Activated naive CD4-positive, alpha-beta T cell treated with anti-CD3 and anti-CD28 coated beads, Interleukin-2, amount 10 ng/mL, durations not matched to agents 7 days and 5 days (primary cell): Measurements from ENCODE around the gene SPDYE3.
"Not testable (repeated sequence)": the region's sequence is repeated elsewhere in the genome, so short reads cannot be mapped to it uniquely, and the experiment has no call there.

ENCODE experiments used
- CTCF ChIA-PET: fragments of 350-600 bp; sonication (Branson Sonifier 250); formaldehyde crosslinking; loops from one replicate; lab custom pipeline; 2021; ENCODE audit warnings: antibody characterized with exemption; lab: Charles Lee
- DNase-seq: peaks from one replicate; pipeline ENCODE4 v3.0.0-alpha.2; 2020
- H3K27ac Mint-ChIP-seq: one replicate; pipeline ENCODE4 v1.8.0; 2021; ENCODE audit warnings: mild to moderate bottlenecking, moderate library complexity, mixed read lengths
- H3K27me3 Mint-ChIP-seq: one replicate; pipeline ENCODE4 v1.8.0; 2021; ENCODE audit warnings: mild to moderate bottlenecking, mixed read lengths
- H3K36me3 Mint-ChIP-seq: one replicate; pipeline ENCODE4 v1.8.0; 2021; ENCODE audit warnings: mixed read lengths
- H3K4me1 Mint-ChIP-seq: one replicate; pipeline ENCODE4 v1.8.0; 2021; ENCODE audit warnings: mixed read lengths
- H3K4me3 Mint-ChIP-seq: one replicate; pipeline ENCODE4 v1.8.0; 2021; ENCODE audit warnings: mild to moderate bottlenecking, moderate library complexity, mixed read lengths
- H3K9me3 Mint-ChIP-seq: one replicate; pipeline ENCODE4 v1.8.0; 2021; ENCODE audit warnings: mixed read lengths

The SPDYE3 gene

DNA sequence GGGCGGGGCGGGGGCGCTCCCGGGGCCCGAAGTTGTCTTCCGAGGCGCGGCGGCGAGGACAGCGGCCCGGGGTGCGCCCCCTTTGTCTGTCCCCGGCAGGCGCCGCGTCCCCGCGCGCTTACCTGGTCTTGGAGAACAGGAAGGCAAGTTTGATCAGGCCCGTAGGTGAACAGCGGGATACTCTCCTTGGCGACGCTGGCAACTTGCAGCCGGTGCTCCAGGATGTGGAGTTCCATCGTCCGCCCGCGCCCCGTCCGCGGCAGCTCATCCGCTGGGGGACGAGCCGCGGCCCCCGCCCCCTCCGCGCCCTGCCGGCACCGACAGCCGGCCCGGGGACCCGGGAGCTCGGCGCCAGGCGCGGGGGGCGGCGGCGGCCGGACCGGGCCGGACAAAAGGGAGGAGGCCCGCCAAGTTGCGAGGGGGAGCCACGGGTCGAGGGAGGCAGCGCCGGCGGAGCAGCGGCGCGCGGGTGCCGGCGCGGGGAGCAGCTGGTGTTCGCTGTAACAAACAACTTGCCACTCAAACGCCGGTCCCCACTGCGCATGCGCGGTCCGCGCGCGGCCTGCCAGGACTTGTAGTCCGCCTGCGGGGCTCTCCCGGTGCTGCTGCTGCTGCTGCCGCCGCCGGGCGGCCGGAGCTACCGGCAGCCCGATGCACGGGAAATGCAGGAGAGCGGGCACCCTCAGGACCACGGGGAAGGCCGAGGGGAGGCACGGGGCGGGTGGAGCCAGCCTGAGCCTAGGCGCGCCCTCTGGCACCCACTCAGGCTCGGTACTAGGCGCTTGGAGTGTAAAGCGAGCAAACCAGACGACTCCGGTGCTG, 35.6 kb upstream of the SPDYE3 start:
- peak; percentile 99 for DNase-seq
- Mint-ChIP-seq H3K36me3 (peaks cover 3% of the 10 kb centered on the region), H3K27ac (peak overlapping the region; percentile 83), H3K4me1 (peaks cover 24% of the 10 kb centered on the region), H3K27me3 (peaks cover 31% of the 10 kb centered on the region), H3K9me3 (no peaks in the 10 kb centered on the region), H3K4me3 (peak overlapping the region; percentile 78)
- CTCF ChIA-PET, result no interaction called here

DNA sequence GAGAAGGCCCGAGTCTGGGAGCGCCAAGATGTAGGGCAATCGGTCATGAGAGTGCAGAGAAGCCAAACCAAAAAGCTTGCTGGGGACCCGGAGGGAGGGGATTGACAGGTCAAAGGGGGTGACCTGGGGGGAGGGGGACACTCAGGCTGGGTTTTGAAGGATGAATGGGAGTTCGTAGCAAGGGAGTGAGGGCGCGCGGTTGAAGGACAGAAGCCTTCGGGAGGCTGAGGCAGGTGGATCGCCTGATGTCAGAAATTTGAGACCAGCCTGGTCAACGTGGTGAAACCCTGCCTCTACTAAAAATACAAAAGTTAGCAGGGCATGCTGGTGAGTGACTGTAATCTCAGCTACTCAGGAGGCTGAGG, 35.0 kb upstream of the SPDYE3 start:
- peaks cover 31% of the 10 kb centered on the region for H3K27me3 Mint-ChIP-seq
- H3K9me3 Mint-ChIP-seq, CTCF ChIA-PET, DNase-seq, H3K36me3 Mint-ChIP-seq: not testable (repeated sequence)
- H3K27ac Mint-ChIP-seq, result peak overlapping the region; percentile 83
- peak overlapping the region; percentile 73 for H3K4me3 Mint-ChIP-seq
- peaks cover 24% of the 10 kb centered on the region for H3K4me1 Mint-ChIP-seq

DNA sequence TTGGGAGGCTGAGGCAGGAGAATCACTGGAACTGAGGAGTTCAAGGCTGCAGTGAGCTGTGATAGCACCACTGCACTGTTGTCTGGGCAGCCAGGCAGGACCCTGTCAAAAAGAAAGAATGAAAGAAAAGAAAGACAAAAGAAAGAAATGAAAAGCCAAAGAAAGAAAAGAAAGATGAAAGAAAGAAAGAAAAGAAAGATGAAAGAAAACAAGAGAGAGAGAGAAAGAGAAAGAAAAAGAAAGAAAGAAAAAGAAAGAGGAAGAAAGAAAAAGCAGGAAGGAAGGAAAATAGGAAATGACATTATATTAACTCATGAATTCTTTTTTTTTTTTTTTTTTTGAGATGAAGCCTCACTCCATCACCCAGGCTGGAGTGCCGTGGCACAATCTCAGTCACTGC, 32.4 kb upstream of the SPDYE3 start:
- peaks cover 5% of the 10 kb centered on the region for H3K36me3 Mint-ChIP-seq
- peaks cover 24% of the 10 kb centered on the region for H3K4me1 Mint-ChIP-seq
- peaks cover 25% of the 10 kb centered on the region for H3K27me3 Mint-ChIP-seq
- no peaks in the 10 kb centered on the region for H3K9me3 Mint-ChIP-seq
- no peak for DNase-seq
- no peak overlapping the region for H3K4me3 Mint-ChIP-seq
- no peak overlapping the region for H3K27ac Mint-ChIP-seq
- CTCF ChIA-PET, result interaction anchor here (0.7 kb wide), 1 partner anchor 139 kb away, joined by 3 read pairs; no protein-coding TSS in a partner anchor

DNA sequence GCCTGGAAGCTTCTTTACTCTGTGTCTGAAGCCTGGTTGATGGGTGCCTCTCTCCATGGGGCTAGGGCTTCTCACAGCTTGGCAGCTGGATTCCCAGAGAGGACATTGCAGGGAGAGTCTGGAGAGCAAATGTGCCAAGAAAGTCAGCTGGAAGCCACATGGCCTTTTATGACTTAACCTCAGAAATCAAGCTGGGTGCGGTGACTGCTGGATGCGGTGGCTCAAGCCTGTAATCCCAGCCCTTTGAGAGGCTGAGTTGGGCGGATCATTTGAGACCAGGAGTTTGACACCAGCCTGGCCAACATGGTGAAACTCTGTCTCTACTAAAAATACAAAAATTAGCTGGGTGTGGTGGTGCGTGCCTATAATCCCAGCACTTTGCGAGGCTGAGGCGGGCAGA, 31.4 kb upstream of the SPDYE3 start:
- DNase-seq, H3K27ac Mint-ChIP-seq, H3K36me3 Mint-ChIP-seq, H3K9me3 Mint-ChIP-seq, H3K4me3 Mint-ChIP-seq, CTCF ChIA-PET: not testable (repeated sequence)
- H3K4me1 Mint-ChIP-seq, result peaks cover 18% of the 10 kb centered on the region
- H3K27me3 Mint-ChIP-seq, result peaks cover 17% of the 10 kb centered on the region

DNA sequence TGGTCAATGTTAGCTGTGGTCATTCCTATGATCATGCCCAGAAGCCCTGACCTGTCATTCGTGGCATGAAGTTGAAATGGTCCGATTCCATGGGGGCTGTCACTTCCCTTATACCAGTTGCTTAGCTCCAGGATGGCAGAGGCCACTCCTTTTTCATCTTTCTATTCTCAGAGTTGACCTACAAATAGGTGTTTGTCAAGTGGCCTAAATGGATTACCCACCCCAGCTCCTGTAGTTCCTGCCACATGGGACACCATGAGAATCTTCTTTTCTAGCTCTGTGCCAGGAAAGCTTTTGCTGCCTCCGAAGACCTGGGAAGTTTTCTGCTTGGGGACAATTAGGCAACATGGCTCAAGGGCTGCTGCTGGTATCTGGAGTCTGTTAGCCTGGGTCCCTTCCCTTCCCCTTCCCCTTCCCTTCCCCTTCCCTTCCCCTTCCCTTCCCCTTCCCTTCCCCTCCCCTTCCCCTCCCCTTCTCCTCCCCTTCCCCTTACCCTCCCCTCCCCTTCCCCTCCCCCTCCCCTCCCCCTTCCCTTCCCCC, 25.4 kb upstream of the SPDYE3 start:
- H3K4me1 Mint-ChIP-seq, H3K27me3 Mint-ChIP-seq, H3K9me3 Mint-ChIP-seq, CTCF ChIA-PET, H3K4me3 Mint-ChIP-seq, H3K27ac Mint-ChIP-seq, H3K36me3 Mint-ChIP-seq, DNase-seq: not testable (repeated sequence)

DNA sequence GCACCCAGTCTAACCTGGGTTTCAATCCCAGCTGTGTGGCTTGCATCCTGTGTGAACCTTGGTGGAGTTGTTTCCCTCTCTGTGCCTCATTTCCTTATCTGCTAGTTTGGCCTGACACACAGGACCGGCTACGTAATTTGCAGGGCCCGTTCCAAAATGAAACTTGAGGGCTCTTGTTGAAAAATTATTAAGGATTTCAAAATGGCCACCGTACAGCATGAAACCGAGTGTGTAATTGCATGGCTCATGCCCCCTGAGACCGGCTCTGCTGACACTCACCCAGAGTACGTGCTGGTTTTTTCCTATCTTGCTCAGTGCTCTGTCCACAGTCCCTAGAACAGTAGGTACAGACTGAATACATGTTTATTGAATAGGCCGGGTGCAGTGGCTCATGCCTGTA, 24.4 kb upstream of the SPDYE3 start:
- H3K9me3 Mint-ChIP-seq, H3K4me3 Mint-ChIP-seq, H3K4me1 Mint-ChIP-seq, H3K36me3 Mint-ChIP-seq, CTCF ChIA-PET, H3K27me3 Mint-ChIP-seq, H3K27ac Mint-ChIP-seq, DNase-seq: not testable (repeated sequence)

DNA sequence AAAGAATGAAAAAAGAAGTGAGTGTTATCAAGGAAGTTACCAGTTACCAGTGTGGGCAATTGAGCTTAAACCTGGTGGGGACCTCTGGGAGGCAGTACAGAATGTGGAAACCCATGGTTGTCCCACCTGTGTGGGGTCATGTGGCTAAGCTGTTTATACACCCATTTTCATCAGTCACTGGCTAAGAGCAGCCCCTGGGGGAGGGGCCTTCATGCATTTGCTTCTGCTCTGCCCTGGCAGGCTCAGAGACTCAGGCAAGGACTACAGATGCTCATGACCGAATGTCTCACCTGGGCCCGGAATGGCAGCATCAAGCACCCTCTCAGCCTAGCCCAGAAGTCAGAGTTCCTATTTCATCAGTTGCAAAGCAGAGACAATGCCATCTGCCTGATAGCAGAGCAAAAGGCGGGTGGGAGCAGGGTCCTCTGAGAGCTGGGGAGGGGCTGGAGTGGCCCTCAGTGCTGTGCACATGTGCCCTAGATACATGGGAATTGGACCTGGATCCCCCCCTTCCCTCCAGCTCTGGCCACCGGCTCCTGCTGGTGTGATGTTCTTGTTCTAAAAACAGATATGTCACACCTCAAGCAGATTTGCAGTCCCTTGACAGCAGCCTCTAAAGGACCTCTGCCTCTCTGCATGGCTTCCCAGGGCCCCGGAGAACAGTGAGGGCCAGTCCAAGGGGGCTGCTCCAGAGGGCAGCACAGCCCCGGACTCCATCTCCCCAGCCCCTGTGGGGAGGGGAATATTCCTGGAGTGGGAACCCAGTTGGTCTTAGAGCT, 20.1 kb upstream of the SPDYE3 start:
- H3K36me3 Mint-ChIP-seq, H3K4me1 Mint-ChIP-seq, H3K27ac Mint-ChIP-seq, H3K9me3 Mint-ChIP-seq, H3K27me3 Mint-ChIP-seq, DNase-seq, H3K4me3 Mint-ChIP-seq, CTCF ChIA-PET: not testable (repeated sequence)

DNA sequence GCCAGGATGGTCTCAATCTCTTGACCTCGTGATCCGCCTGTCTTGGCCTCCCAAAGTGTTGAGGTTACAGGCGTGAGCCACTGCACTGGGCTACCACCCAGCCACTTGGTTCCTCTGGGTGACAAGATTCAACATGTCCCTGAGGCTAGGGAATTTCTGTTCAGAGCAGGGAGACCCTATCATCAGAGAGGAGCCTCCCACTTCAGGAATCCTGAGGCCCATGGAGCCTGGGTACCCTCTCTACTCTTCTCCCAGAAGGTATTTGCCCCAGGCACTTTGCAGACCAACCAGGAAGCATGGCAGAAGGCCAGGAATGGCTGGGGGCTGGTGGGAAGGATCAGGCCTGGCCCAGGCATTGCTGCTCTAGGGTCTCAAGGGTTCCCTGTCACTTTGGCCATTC, 19.2 kb upstream of the SPDYE3 start:
- CTCF ChIA-PET, H3K27me3 Mint-ChIP-seq, H3K27ac Mint-ChIP-seq, H3K9me3 Mint-ChIP-seq, H3K4me3 Mint-ChIP-seq, H3K4me1 Mint-ChIP-seq, H3K36me3 Mint-ChIP-seq, DNase-seq: not testable (repeated sequence)

DNA sequence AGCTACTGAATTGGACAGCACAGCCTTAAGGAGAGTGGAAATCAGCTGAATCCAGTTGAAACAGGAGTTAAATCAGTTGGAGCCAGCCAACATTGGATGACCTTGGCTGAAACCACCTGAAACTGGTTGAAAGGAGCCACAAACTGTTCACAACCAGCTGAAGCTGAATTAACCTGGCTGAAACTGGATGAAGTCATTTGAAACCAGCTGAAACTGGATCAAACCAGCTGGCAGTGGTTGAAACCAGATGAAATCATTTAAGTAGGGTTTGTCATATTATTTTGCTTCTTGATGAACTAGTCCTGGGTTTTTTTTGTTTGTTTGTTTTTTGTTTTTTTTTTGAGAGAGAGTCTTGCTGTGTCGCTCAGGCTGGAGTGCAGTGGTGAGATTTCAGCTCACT, 15.3 kb upstream of the SPDYE3 start:
- not testable (repeated sequence) for H3K36me3 Mint-ChIP-seq, H3K4me3 Mint-ChIP-seq

DNA sequence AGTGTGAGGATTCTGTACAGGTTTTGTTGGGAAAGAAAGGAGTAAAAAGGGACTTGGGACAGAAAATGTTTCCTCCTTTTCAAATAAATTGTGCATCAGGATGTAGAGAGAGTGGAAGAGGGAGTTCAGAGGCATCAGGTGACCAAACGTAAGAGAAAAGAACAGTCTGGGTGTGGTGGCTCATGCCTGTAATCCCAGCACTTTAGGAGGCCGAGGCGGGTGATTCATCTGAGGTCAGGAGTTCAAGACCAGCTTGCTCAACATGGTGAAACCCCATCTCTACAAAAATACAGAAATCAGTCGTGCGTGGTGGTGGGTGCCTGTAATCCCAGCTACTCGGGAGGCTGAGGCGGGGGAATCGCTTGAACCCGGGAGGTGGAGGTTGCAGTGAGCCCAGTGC, 12.2 kb upstream of the SPDYE3 start:
- H3K27me3 Mint-ChIP-seq, DNase-seq, H3K4me1 Mint-ChIP-seq, CTCF ChIA-PET, H3K4me3 Mint-ChIP-seq, H3K36me3 Mint-ChIP-seq, H3K27ac Mint-ChIP-seq, H3K9me3 Mint-ChIP-seq: not testable (repeated sequence)

More for the DNA sequence above, 15.3 kb upstream of the SPDYE3 start:
- H3K4me1 Mint-ChIP-seq, CTCF ChIA-PET, H3K27ac Mint-ChIP-seq, DNase-seq, H3K27me3 Mint-ChIP-seq, H3K9me3 Mint-ChIP-seq: not testable (repeated sequence)

DNA sequence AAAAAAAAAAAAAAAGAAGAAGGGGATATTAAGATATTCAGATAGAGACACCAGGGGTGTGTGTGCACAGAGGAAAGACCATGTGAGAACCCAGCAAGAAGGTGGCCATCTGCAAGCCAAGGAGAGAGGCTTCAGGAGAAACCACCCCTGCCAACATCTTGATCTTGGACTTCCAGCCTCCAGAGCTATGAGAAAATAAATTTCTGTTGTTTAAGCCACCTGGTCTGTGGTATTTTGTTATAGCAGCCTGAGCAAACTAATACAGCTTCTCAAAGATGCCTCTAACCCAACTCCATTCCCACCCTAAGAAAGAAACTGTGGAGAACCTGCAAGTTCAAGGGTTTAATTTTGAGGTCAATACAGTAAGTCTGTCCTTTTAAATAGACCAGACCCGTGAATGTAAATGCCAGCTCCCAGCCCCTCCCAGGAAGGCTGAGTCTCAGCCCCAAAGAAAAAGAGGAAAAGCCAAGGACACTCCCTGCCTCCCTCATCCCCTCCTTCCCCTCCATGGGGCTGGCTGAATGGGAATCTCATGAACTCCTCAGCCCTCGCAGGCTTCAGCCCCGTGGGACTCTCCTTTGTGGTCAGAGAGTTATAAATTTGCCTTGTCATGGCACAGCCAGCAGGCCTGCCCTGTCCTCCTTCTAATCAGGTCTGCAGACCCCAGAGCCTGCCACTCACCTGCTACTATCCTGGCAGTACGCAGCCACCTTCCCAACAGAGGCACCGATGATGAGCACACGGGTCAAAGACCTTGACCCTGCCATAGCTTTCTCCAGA, 9.5 kb upstream of the SPDYE3 start:
- H3K4me1 Mint-ChIP-seq, H3K27me3 Mint-ChIP-seq, H3K9me3 Mint-ChIP-seq, DNase-seq, H3K36me3 Mint-ChIP-seq, CTCF ChIA-PET, H3K4me3 Mint-ChIP-seq, H3K27ac Mint-ChIP-seq: not testable (repeated sequence)

DNA sequence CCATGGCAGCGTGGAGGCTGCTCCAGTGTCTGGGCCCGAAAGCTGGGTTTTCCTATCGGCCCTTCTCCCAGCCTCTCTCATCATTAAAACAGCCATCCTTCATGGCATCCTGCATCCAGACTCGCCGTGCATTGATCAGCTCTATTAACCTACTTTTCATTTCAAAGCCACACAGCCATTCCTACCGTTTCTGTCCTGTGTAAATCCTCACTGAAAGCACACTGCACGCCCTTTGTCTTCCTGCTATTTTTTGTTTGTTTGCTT, 8.9 kb upstream of the SPDYE3 start:
- CTCF ChIA-PET, H3K4me3 Mint-ChIP-seq, H3K9me3 Mint-ChIP-seq, H3K27me3 Mint-ChIP-seq, H3K36me3 Mint-ChIP-seq, DNase-seq, H3K27ac Mint-ChIP-seq, H3K4me1 Mint-ChIP-seq: not testable (repeated sequence)

DNA sequence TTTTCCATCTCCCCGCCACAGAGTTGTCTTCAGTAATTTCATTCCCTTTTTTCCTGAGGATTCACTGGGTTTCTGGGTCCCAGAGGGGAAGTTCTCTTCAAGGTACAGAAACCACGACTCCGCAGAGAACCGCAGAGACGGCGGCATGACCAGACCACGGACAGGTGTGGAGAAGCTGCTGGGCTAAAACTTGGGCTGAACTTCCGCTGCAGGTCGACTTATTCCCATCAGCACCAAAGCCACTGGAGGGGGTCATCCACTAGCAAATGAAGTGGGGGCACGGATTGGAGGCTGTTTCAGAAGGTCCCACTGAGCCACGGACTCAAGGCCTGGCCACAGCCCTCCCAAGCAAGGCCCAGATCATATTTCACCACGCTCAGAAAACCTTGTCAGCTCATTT, 3.0 kb upstream of the SPDYE3 start:
- DNase-seq, H3K36me3 Mint-ChIP-seq, H3K27me3 Mint-ChIP-seq, H3K4me1 Mint-ChIP-seq, H3K4me3 Mint-ChIP-seq, H3K27ac Mint-ChIP-seq, CTCF ChIA-PET, H3K9me3 Mint-ChIP-seq: not testable (repeated sequence)

DNA sequence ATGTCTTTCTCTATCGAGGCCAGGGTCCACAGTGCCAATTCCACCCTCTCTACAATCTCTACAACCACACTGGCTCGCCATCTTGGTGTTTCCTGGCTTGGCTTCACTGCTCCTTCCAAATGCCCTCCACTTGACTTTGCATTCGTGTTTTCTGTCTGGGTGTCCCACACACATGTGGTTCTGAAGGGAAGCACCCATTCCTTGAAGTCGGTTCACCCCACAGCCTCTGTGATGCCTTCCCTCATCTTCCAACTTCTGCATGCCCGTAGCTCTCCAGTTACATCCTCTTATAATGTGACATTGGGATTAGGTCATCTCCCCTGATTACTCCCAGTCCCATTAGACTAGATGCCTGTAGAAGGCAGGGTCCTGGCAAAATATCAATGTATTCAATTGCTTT, 10.8 kb downstream of the SPDYE3 start:
- H3K27me3 Mint-ChIP-seq, H3K9me3 Mint-ChIP-seq, H3K27ac Mint-ChIP-seq, CTCF ChIA-PET, DNase-seq: not testable (repeated sequence)
- H3K36me3 Mint-ChIP-seq, result peaks cover 23% of the 10 kb centered on the region
- H3K4me1 Mint-ChIP-seq, result peaks cover 18% of the 10 kb centered on the region
- peak overlapping the region; percentile 45 for H3K4me3 Mint-ChIP-seq
